GDM1 (cell line): ENCODE data around the gene MTHFD2.

Experiments used
- DNase-seq: peaks from one replicate; lab custom pipeline; 2025; lab: John Stamatoyannopoulos, UW

Gene MTHFD2

DNA sequence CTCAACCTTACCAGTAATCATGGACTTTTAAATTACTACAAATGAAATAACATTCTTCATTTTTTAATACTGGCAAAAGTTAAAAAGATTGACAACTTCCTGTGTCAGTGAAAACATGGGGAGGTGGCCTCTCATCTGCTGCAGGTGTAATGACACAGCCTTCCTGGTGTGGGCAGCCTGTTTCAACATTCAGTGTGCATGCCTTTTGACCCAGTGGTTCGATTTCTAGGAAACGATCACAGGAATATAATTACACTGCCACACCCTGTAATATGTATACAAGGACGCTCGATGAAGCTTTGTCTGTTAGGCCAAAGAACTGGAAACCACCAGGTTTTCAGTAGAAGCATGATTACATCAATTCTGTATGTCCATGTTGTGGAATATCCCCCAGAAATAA is 68.7 kb downstream of the MTHFD2 start:
- DNase-seq: no peak
